Neural progenitor cell (in vitro differentiated cells): ENCODE results near the gene SRPK1. TPM values are rescaled to one million over a fixed set of nuclear protein-coding genes. Genes with fewer than 3 reads are reported as not detected.

Source experiments
- DNase-seq: peaks from one replicate; pipeline ENCODE4 v3.0.0-alpha.2; 2016; ENCODE audit warnings: low spot score
- H2AFZ ChIP-seq: fragments of 200-600 bp; sonication (generic); replicated peaks from 2 replicates; pipeline ENCODE4 v1.6.1; 2016; ENCODE audit warnings: antibody characterized with exemption
- H3F3A ChIP-seq: fragments of 200-600 bp; sonication (generic); 2 replicates; pipeline ENCODE4 v1.6.1; 2016; ENCODE audit warnings: antibody characterized with exemption, low read depth
- H3K27ac ChIP-seq: fragments of 200-600 bp; sonication (generic); 2 replicates; pipeline ENCODE4 v1.5.1; 2016; ENCODE audit warnings: mild to moderate bottlenecking
- H3K27me3 ChIP-seq: fragments of 200-600 bp; sonication (generic); 2 replicates; pipeline ENCODE4 v1.6.1; 2016; ENCODE audit warnings: mild to moderate bottlenecking, moderate library complexity
- H3K36me3 ChIP-seq: fragments of 200-600 bp; sonication (generic); 2 replicates; pipeline ENCODE4 v1.5.1; 2016
- H3K4me1 ChIP-seq: fragments of 200-600 bp; sonication (generic); 2 replicates; pipeline ENCODE4 v1.6.1; 2016; ENCODE audit warnings: mixed run types
- H3K4me2 ChIP-seq: fragments of 200-600 bp; sonication (generic); 2 replicates; pipeline ENCODE4 v1.6.1; 2016
- H3K4me3 ChIP-seq: fragments of 200-600 bp; sonication (generic); 2 replicates; pipeline ENCODE4 v1.5.1; 2016
- H3K79me2 ChIP-seq: fragments of 200-600 bp; sonication (generic); 2 replicates; pipeline ENCODE4 v1.6.1; 2016; ENCODE audit warnings: low read depth
- H3K9ac ChIP-seq: fragments of 200-600 bp; sonication (generic); 2 replicates; pipeline ENCODE4 v1.6.1; 2016
- H3K9me3 ChIP-seq: fragments of 200-600 bp; sonication (generic); 2 replicates; pipeline ENCODE4 v1.5.1; 2016; ENCODE audit warnings: low read depth
- H4K20me1 ChIP-seq: fragments of 200-600 bp; sonication (generic); 2 replicates; pipeline ENCODE4 v1.6.1; 2016; ENCODE audit warnings: low read depth
- H3K27ac Mint-ChIP-seq: 3 replicates; pipeline ENCODE4 v1.8.0; 2021; ENCODE audit warnings: mixed read lengths
- H3K27me3 Mint-ChIP-seq: 2 replicates; pipeline ENCODE4 v1.8.0; 2022; ENCODE audit warnings: low read depth, mild to moderate bottlenecking, inconsistent platforms, moderate library complexity, mixed read lengths; ENCODE audit not compliant: insufficient read depth
- H3K36me3 Mint-ChIP-seq: 3 replicates; pipeline ENCODE4 v1.8.0; 2021; ENCODE audit warnings: mixed read lengths
- H3K4me1 Mint-ChIP-seq: 3 replicates; pipeline ENCODE4 v1.8.0; 2021; ENCODE audit warnings: mixed read lengths
- H3K4me3 Mint-ChIP-seq: 3 replicates; pipeline ENCODE4 v1.8.0; 2021; ENCODE audit warnings: mild to moderate bottlenecking, moderate library complexity, mixed read lengths
- H3K9me3 Mint-ChIP-seq: 3 replicates; pipeline ENCODE4 v1.8.0; 2020; ENCODE audit warnings: mixed read lengths
- CTCF ChIP-seq: fragments of 200-600 bp; sonication (generic); IDR thresholded peaks from 2 replicates; pipeline ENCODE4 v1.5.1; 2017; ENCODE audit warnings: antibody characterized with exemption, mild to moderate bottlenecking
- EZH2 ChIP-seq: fragments of 200-600 bp; sonication (generic); IDR thresholded peaks from 2 replicates; pipeline ENCODE4 v1.6.1; 2017; ENCODE audit warnings: antibody characterized with exemption, mild to moderate bottlenecking, moderate library complexity
- EZH2phosphoT487 ChIP-seq: fragments of 200-600 bp; sonication (generic); IDR thresholded peaks from 2 replicates; pipeline ENCODE4 v1.6.1; 2017; ENCODE audit warnings: antibody characterized with exemption
- total RNA-seq: library from RNA; depleted of rRNA; stranded (reverse); fragments of >200 nt; gene quantifications from 2 replicates; pipeline ENCODE4 v1.2.3, GENCODE V29; 2015; ENCODE audit warnings: low replicate concordance

Gene SRPK1
- total RNA-seq, 1 donor from 2014 or later = 181 TPM

- peaks cover 4% of the 10 kb centered on the region for H3K27me3 Mint-ChIP-seq
- no peaks in the 10 kb centered on the region for H3K9me3 ChIP-seq
- H3K4me1 ChIP-seq = no peaks in the 10 kb centered on the region
- no peak for TF ChIP-seq EZH2
- no peak for TF ChIP-seq CTCF
- no peak for TF ChIP-seq EZH2phosphoT487
- no peak overlapping the region for H3K27ac ChIP-seq
- H3K4me2 ChIP-seq = no peak overlapping the region
- no peak overlapping the region for H3K4me3 ChIP-seq
- no peak overlapping the region for H3K4me3 Mint-ChIP-seq
- no peaks in the 10 kb centered on the region for H3K36me3 Mint-ChIP-seq
- H3K27me3 ChIP-seq = no peaks in the 10 kb centered on the region
- no peak for DNase-seq
- no peaks in the 10 kb centered on the region for H3K9me3 Mint-ChIP-seq
- H3K27ac Mint-ChIP-seq = no peak overlapping the region
- no peaks in the 10 kb centered on the region for H3K36me3 ChIP-seq
- no peak overlapping the region for H2AFZ ChIP-seq
- no peaks in the 10 kb centered on the region for H3F3A ChIP-seq
- H3K4me1 Mint-ChIP-seq = no peaks in the 10 kb centered on the region
- H3K79me2 ChIP-seq = no peaks in the 10 kb centered on the region
- no peak overlapping the region for H3K9ac ChIP-seq
- H4K20me1 ChIP-seq = no peaks in the 10 kb centered on the region
Observed at GRCh38 chr6:35823601-35824000, 97.3 kb downstream of the SRPK1 start.

- peaks cover 8% of the 10 kb centered on the region for H3K9me3 ChIP-seq
- H3K36me3 ChIP-seq = no peaks in the 10 kb centered on the region
- no peaks in the 10 kb centered on the region for H3F3A ChIP-seq
- no peaks in the 10 kb centered on the region for H3K4me1 ChIP-seq
- no peak overlapping the region for H3K4me3 ChIP-seq
- H3K27me3 ChIP-seq = no peaks in the 10 kb centered on the region
- no peak for TF ChIP-seq EZH2
- TF ChIP-seq CTCF = no peak
- no peak for TF ChIP-seq EZH2phosphoT487
- Mint-ChIP-seq H3K4me1 (no peaks in the 10 kb centered on the region), H3K36me3 (no peaks in the 10 kb centered on the region), H3K27ac (no peak overlapping the region), H3K27me3 (peaks cover 6% of the 10 kb centered on the region), H3K9me3 (peaks cover 10% of the 10 kb centered on the region), H3K4me3 (no peak overlapping the region)
- no peak overlapping the region for H3K9ac ChIP-seq
- no peak overlapping the region for H3K27ac ChIP-seq
- no peak overlapping the region for H2AFZ ChIP-seq
- no peaks in the 10 kb centered on the region for H3K79me2 ChIP-seq
- DNase-seq = no peak
- H3K4me2 ChIP-seq = no peak overlapping the region
- no peaks in the 10 kb centered on the region for H4K20me1 ChIP-seq
Observed at GRCh38 chr6:35817515-35817914, 103.4 kb downstream of the SRPK1 start.

GRCh38 chr6:35811699-35811995, 109.3 kb downstream of the SRPK1 start:
- Mint-ChIP-seq H3K27me3 (peaks cover 6% of the 10 kb centered on the region), H3K36me3 (no peaks in the 10 kb centered on the region), H3K4me1 (no peaks in the 10 kb centered on the region), H3K27ac (no peak overlapping the region), H3K4me3 (no peak overlapping the region), H3K9me3 (no peaks in the 10 kb centered on the region)
- Histone ChIP-seq H3K4me3 (no peak overlapping the region), H4K20me1 (no peaks in the 10 kb centered on the region), H3K4me1 (no peaks in the 10 kb centered on the region), H3K36me3 (no peaks in the 10 kb centered on the region), H3K27me3 (no peaks in the 10 kb centered on the region), H3K4me2 (no peak overlapping the region), H2AFZ (no peak overlapping the region), H3K27ac (no peak overlapping the region), H3K9ac (no peak overlapping the region), H3K79me2 (no peaks in the 10 kb centered on the region), H3F3A (no peaks in the 10 kb centered on the region), H3K9me3 (no peaks in the 10 kb centered on the region)
- TF ChIP-seq EZH2phosphoT487 = no peak
- no peak for TF ChIP-seq CTCF
- no peak for TF ChIP-seq EZH2
- no peak for DNase-seq
